WTC11 (cell line): ENCODE data around the gene P3H1. TPM values are rescaled to one million over a fixed set of nuclear protein-coding genes. Genes with fewer than 3 reads are reported as not detected.

Experiments
- ATAC-seq: fragments of 200-7000 bp; cut with Tn5 transposase; 2 replicates; pipeline ENCODE4 v1.10.0; 2021; ENCODE audit warnings: mild to moderate bottlenecking, moderate library complexity
- CTCF ChIA-PET: fragments of 300-600 bp; sonication (Branson Sonifier 250); formaldehyde crosslinking; loops from one replicate; lab custom pipeline; 2021; ENCODE audit warnings: antibody characterized with exemption; lab: Charles Lee
- POLR2A ChIA-PET: fragments of 350-600 bp; sonication (Branson Sonifier 250); formaldehyde crosslinking; loops from one replicate; lab custom pipeline; 2021; ENCODE audit warnings: antibody characterized with exemption; lab: Charles Lee
- DNase-seq: peaks from one replicate; pipeline ENCODE4 v3.0.0; 2021; ENCODE audit warnings: low spot score
- H3K27ac Mint-ChIP-seq: 2 replicates; pipeline ENCODE4 v1.8.0; 2021; ENCODE audit warnings: mixed read lengths
- H3K27me3 Mint-ChIP-seq: 2 replicates; pipeline ENCODE4 v1.8.0; 2021; ENCODE audit warnings: low read depth, mild to moderate bottlenecking, moderate library complexity, mixed read lengths
- H3K36me3 Mint-ChIP-seq: 2 replicates; pipeline ENCODE4 v1.8.0; 2021; ENCODE audit warnings: mixed read lengths
- H3K4me1 Mint-ChIP-seq: 2 replicates; pipeline ENCODE4 v1.8.0; 2022; ENCODE audit warnings: mixed read lengths
- H3K4me3 Mint-ChIP-seq: 2 replicates; pipeline ENCODE4 v1.8.0; 2021; ENCODE audit warnings: mild to moderate bottlenecking, moderate library complexity, mixed read lengths
- H3K9me3 Mint-ChIP-seq: 2 replicates; pipeline ENCODE4 v1.8.0; 2021; ENCODE audit warnings: mixed read lengths
- AFF4 ChIP-seq: sonication (generic); formaldehyde crosslinking; IDR thresholded peaks from 2 replicates; pipeline ENCODE4 v1.8.1; 2023; ENCODE audit warnings: mild to moderate bottlenecking, missing genetic modification reagents, borderline replicate concordance
- CDX4 ChIP-seq: fragments of 250-450 bp; sonication (Bioruptor Pico); IDR thresholded peaks from 2 replicates; pipeline ENCODE4 v1.9.0; 2021; ENCODE audit warnings: moderate library complexity, mild to moderate bottlenecking, inconsistent platforms, borderline replicate concordance
- CREM ChIP-seq: sonication (generic); formaldehyde crosslinking; IDR thresholded peaks from 2 replicates; pipeline ENCODE4 v1.8.1; 2022; ENCODE audit warnings: mild to moderate bottlenecking, missing genetic modification reagents, moderate library complexity
- FOXP1 ChIP-seq: sonication (generic); formaldehyde crosslinking; IDR thresholded peaks from 2 replicates; pipeline ENCODE4 v1.8.0; 2022; ENCODE audit warnings: missing genetic modification reagents, mild to moderate bottlenecking, moderate library complexity, borderline replicate concordance
- GABPB1 ChIP-seq: sonication (generic); formaldehyde crosslinking; IDR thresholded peaks from 2 replicates; pipeline ENCODE4 v1.8.1; 2023; ENCODE audit warnings: mild to moderate bottlenecking, missing genetic modification reagents
- JUN ChIP-seq: sonication (generic); formaldehyde crosslinking; IDR thresholded peaks from 2 replicates; pipeline ENCODE4 v1.8.0; 2023; ENCODE audit warnings: mild to moderate bottlenecking, missing genetic modification reagents
- NFATC4 ChIP-seq: fragments of 250-450 bp; sonication (Bioruptor Pico); IDR thresholded peaks from 2 replicates; pipeline ENCODE4 v1.9.0; 2021; ENCODE audit warnings: mild to moderate bottlenecking
- PREB ChIP-seq: sonication (generic); formaldehyde crosslinking; IDR thresholded peaks from 2 replicates; pipeline ENCODE4 v1.8.1; 2022; ENCODE audit warnings: mild to moderate bottlenecking, missing genetic modification reagents, moderate library complexity, borderline replicate concordance
- SMAD3 ChIP-seq: sonication (generic); formaldehyde crosslinking; IDR thresholded peaks from 2 replicates; pipeline ENCODE4 v1.8.0; 2022; ENCODE audit warnings: missing genetic modification reagents, mild to moderate bottlenecking, borderline replicate concordance
- SMAD4 ChIP-seq: sonication (generic); formaldehyde crosslinking; IDR thresholded peaks from 2 replicates; pipeline ENCODE4 v1.8.0; 2022; ENCODE audit warnings: mild to moderate bottlenecking, missing genetic modification reagents
- TCF7 ChIP-seq: sonication (generic); formaldehyde crosslinking; IDR thresholded peaks from 2 replicates; pipeline ENCODE4 v1.8.0; 2022; ENCODE audit warnings: mild to moderate bottlenecking, low read depth, missing genetic modification reagents, moderate library complexity
- TEAD4 ChIP-seq: sonication (generic); formaldehyde crosslinking; IDR thresholded peaks from 2 replicates; pipeline ENCODE4 v1.8.0; 2022; ENCODE audit warnings: mild to moderate bottlenecking, missing genetic modification reagents
- USF2 ChIP-seq: sonication (generic); formaldehyde crosslinking; IDR thresholded peaks from 2 replicates; pipeline ENCODE4 v1.8.1; 2023; ENCODE audit warnings: mild to moderate bottlenecking, missing genetic modification reagents, moderate library complexity
- ZNF138 ChIP-seq: sonication (generic); formaldehyde crosslinking; conservative IDR thresholded peaks from 2 replicates; pipeline ENCODE4 v1.8.1; 2022; ENCODE audit warnings: mild to moderate bottlenecking, moderate library complexity, missing genetic modification reagents
- total RNA-seq: library from RNA; stranded (reverse); gene quantifications from 3 replicates; pipeline ENCODE4 v1.2.3, GENCODE V29; 2021

The P3H1 gene
- total RNA-seq, 1 experiment from 2014 or later: 95.1 TPM

- TF ChIP-seq GABPB1 (CRISPR knock-in tag) (no peak), TEAD4 (CRISPR knock-in tag) (no peak), FOXP1 (CRISPR knock-in tag) (no peak), CREM (CRISPR knock-in tag) (no peak), SMAD4 (CRISPR knock-in tag) (no peak), AFF4 (CRISPR knock-in tag) (no peak), SMAD3 (CRISPR knock-in tag) (no peak), ZNF138 (no peak), USF2 (CRISPR knock-in tag) (no peak), CDX4 (CRISPR knock-in tag) (no peak), TCF7 (CRISPR knock-in tag) (no peak), JUN (no peak), NFATC4 (CRISPR knock-in tag) (no peak)
- H3K4me1 Mint-ChIP-seq: peaks cover 1% of the 10 kb centered on the region
- ATAC-seq (no peak), DNase-seq (peak; percentile 6)
- CTCF ChIA-PET: interaction anchor here (0.9 kb wide), 1 partner anchor 17 kb away, joined by 3 read pairs; no protein-coding TSS in a partner anchor
- peaks cover 54% of the 10 kb centered on the region for H3K36me3 Mint-ChIP-seq
- H3K27me3 Mint-ChIP-seq: no peaks in the 10 kb centered on the region
- POLR2A ChIA-PET: no interaction called here
- H3K27ac Mint-ChIP-seq: no peak overlapping the region; the same call in 1 of the 2 replicates
- H3K4me3 Mint-ChIP-seq: no peak overlapping the region
- H3K9me3 Mint-ChIP-seq: peaks cover 23% of the 10 kb centered on the region
Observed at GRCh38 chr1:42748461-42749410, 18.1 kb downstream of the P3H1 start.

GRCh38 chr1:42748021-42748420, 18.8 kb downstream of the P3H1 start:
- CTCF ChIA-PET: no interaction called here
- peaks cover 21% of the 10 kb centered on the region for H3K9me3 Mint-ChIP-seq
- no peaks in the 10 kb centered on the region for H3K27me3 Mint-ChIP-seq

More at GRCh38 chr1:42748021-42748420, 18.8 kb downstream of the P3H1 start:
- POLR2A ChIA-PET: no interaction called here
- no peak for ATAC-seq
- DNase-seq: no peak
- Mint-ChIP-seq H3K4me1 (peaks cover 8% of the 10 kb centered on the region), H3K4me3 (no peak overlapping the region), H3K27ac (no peak overlapping the region), H3K36me3 (peaks cover 47% of the 10 kb centered on the region)
- TF ChIP-seq PREB (CRISPR knock-in tag): no peak
